Esophagus muscularis mucosa (tissue), 4 donors: ENCODE measurements around the gene UBE2M. TPM values are rescaled to one million over a fixed set of nuclear protein-coding genes. Genes with fewer than 3 reads are reported as not detected.
A peak's percentile ranks its signal among the peaks of the same experiment; 100 is the strongest.

Experiments used
- DNase-seq: peaks from one replicate; pipeline ENCODE4 v3.0.0-alpha.2; 2017; ENCODE audit errors: extremely low spot score
- H3K27ac ChIP-seq, 4 donors: fragments of 200-600 bp; sonication (generic); replicated peaks in 1 of 4; 1 replicate in 3 of 4; 2 replicates in 1 of 4; pipeline ENCODE4 v1.5.1; 2016 to 2019; ENCODE audit warnings: mild to moderate bottlenecking in 1 of 4
- H3K27me3 ChIP-seq, 4 donors: fragments of 200-600 bp; sonication (generic); one replicate each; pipeline versions ENCODE4 v1.5.1 to v1.6.0; 2016 to 2019
- H3K36me3 ChIP-seq, 4 donors: fragments of 200-600 bp; sonication (generic); one replicate each; pipeline ENCODE4 v1.5.1; 2016 to 2019
- H3K4me1 ChIP-seq, 4 donors: fragments of 200-600 bp; sonication (generic); one replicate each; pipeline ENCODE4 v1.5.1; 2016 to 2019
- H3K4me3 ChIP-seq, 4 donors: fragments of 200-600 bp; sonication (generic); 1 replicate in 2 of 4; 2 replicates in 2 of 4; pipeline ENCODE4 v1.5.1; 2016 to 2019; ENCODE audit warnings: mild to moderate bottlenecking in 4 of 4, moderate library complexity in 1 of 4
- H3K9me3 ChIP-seq, 4 donors: fragments of 200-600 bp; sonication (generic); 1 replicate in 3 of 4; 2 replicates in 1 of 4; pipeline ENCODE4 v1.5.1; 2016 to 2019
- CTCF ChIP-seq, 3 experiments: fragments of 200-600 bp in 2 of 3; fragments of 450-650 bp in 1 of 3; sonication (generic) in 2 of 3; IDR thresholded peaks; one replicate each; pipeline ENCODE4 v1.5.1; 2017 to 2019; ENCODE audit warnings: antibody characterized with exemption in 3 of 3, mild to moderate bottlenecking in 2 of 3, moderate library complexity in 1 of 3
- EP300 ChIP-seq: sonication (generic); formaldehyde crosslinking; IDR thresholded peaks from one replicate; pipeline ENCODE4 v1.6.1; 2017; ENCODE audit warnings: antibody characterized with exemption
- POLR2A ChIP-seq: fragments of 450-650 bp; IDR thresholded peaks from one replicate; pipeline ENCODE4 v1.6.1; 2017; ENCODE audit warnings: antibody characterized with exemption, moderate library complexity, mild to moderate bottlenecking, low read depth
- POLR2AphosphoS5 ChIP-seq, 2 donors: sonication (generic); formaldehyde crosslinking; IDR thresholded peaks; one replicate each; pipeline ENCODE4 v1.6.1; 2017; ENCODE audit warnings: antibody characterized with exemption in 2 of 2
- WGBS: methylation state at CpG from one replicate; pipeline ENCODE4 v1.1.5; 2018; 5-methylcytosine and 5-hydroxymethylcytosine counted together
- intact Hi-C: fragments of 100-400 bp; cut with DNase I; formaldehyde crosslinking; loops from one replicate; pipeline ENCODE4 v1.15.1; 2023
- total RNA-seq, 4 donors: library from RNA; depleted of rRNA; stranded (reverse); fragments of >200 nt; gene quantifications; one replicate each; pipeline versions ENCODE4 v1.1.0 to v1.2.1, GENCODE V29; 2016

The UBE2M gene
- total RNA-seq, 4 donors from 2014 or later = 36.1 to 54.9 (median 45.8) TPM

- intact Hi-C loops = no loop called here
- H3K27me3 ChIP-seq = no peaks in the 10 kb centered on the region
- H3K4me1 ChIP-seq = peaks cover 49 to 70% (median 68%) of the 10 kb centered on the region in 4 donors
- H3K9me3 ChIP-seq = no peaks in the 10 kb centered on the region
- peak overlapping the region; percentile 67 to 89 (median 84) for H3K4me3 ChIP-seq
- no peak for TF ChIP-seq EP300
- TF ChIP-seq CTCF (IDR thresholded peaks at IDR 0.05) = no peak
- no peak for TF ChIP-seq POLR2AphosphoS5 (IDR thresholded peaks at IDR 0.05)
- no peak for TF ChIP-seq POLR2A
- no peak for DNase-seq
- WGBS = 53% methylated on average over 10 of the region's 10 CpGs
- H3K36me3 ChIP-seq = peaks cover 21 to 39% (median 34%) of the 10 kb centered on the region in 4 donors
- H3K27ac ChIP-seq = peak overlapping the region; percentile 96 to 100 (median 100)
These were observed 1.7 kb downstream of the UBE2M start for GRCh38 chr19:58556622-58557220.

GRCh38 chr19:58555920-58556621 lies 2.3 kb downstream of the UBE2M start:
- Histone ChIP-seq H3K4me3 (peak overlapping the region in 2 of 4 donors; percentile 70 to 89), H3K27ac (peak overlapping the region; percentile 94 to 100 (median 98)), H3K27me3 (no peaks in the 10 kb centered on the region), H3K4me1 (peaks cover 46 to 64% (median 62%) of the 10 kb centered on the region in 4 donors), H3K9me3 (no peaks in the 10 kb centered on the region), H3K36me3 (peaks cover 28 to 46% (median 40%) of the 10 kb centered on the region in 4 donors)
- no peak for TF ChIP-seq EP300
- TF ChIP-seq POLR2A = no peak
- TF ChIP-seq CTCF (IDR thresholded peaks at IDR 0.05) = no peak
- TF ChIP-seq POLR2AphosphoS5 (IDR thresholded peaks at IDR 0.05) = no peak
- no peak for DNase-seq
- 88% methylated on average over 8 of the region's 16 CpGs for WGBS
- intact Hi-C loops = no loop called here

GRCh38 chr19:58555369-58555885 lies 3.0 kb downstream of the UBE2M start:
- H3K27ac ChIP-seq = peak overlapping the region; percentile 94 to 100 (median 98)
- H3K4me3 ChIP-seq = peak overlapping the region; percentile 70 to 84 (median 75)
- H3K9me3 ChIP-seq = no peaks in the 10 kb centered on the region
- TF ChIP-seq POLR2AphosphoS5 (IDR thresholded peaks at IDR 0.05) = no peak
- TF ChIP-seq CTCF (IDR thresholded peaks at IDR 0.05) = no peak
- no peak for TF ChIP-seq POLR2A
- no peak for TF ChIP-seq EP300
- intact Hi-C loops = no loop called here
- peaks cover 33 to 52% (median 47%) of the 10 kb centered on the region in 4 donors for H3K36me3 ChIP-seq
- 58% methylated on average over 3 of the region's 4 CpGs for WGBS
- H3K4me1 ChIP-seq = peaks cover 46 to 57% (median 55%) of the 10 kb centered on the region in 4 donors
- no peak for DNase-seq
- H3K27me3 ChIP-seq = no peaks in the 10 kb centered on the region

- under 1% methylated on average over 25 of the region's 69 CpGs for WGBS
- peaks cover 39 to 50% (median 48%) of the 10 kb centered on the region in 4 donors for H3K4me1 ChIP-seq
- TF ChIP-seq POLR2AphosphoS5 (IDR thresholded peaks at IDR 0.05) (peak; percentile 93 to 98), EP300 (no peak), POLR2A (peak; percentile 39), CTCF (IDR thresholded peaks at IDR 0.05) (peak in 1 of 3 experiments; percentile 27)
- peak within 1 kb of the TSS; percentile 94 to 100 (median 98) for H3K27ac ChIP-seq
- no peaks in the 10 kb centered on the region for H3K9me3 ChIP-seq
- peak; percentile 100 for DNase-seq
- H3K27me3 ChIP-seq = no peaks in the 10 kb centered on the region
- intact Hi-C loops = no loop called here
- H3K36me3 ChIP-seq = peaks cover 40 to 59% (median 54%) of the 10 kb centered on the region in 4 donors
- H3K4me3 ChIP-seq = peak within 1 kb of the TSS; percentile 70 to 84 (median 75)
These were observed 3.7 kb downstream of the UBE2M start, which contains the start of gene CHMP2A for GRCh38 chr19:58554494-58555368. TSS of gene CHMP2A (minus strand) at chr19:58555105. CDS start at chr19:58554212, 893 bp downstream.
